Measurements from ENCODE around the gene HGFAC. TPM values are rescaled to one million over a fixed set of nuclear protein-coding genes. Genes with fewer than 3 reads are reported as not detected.

HGFAC gene
- total RNA-seq, 1 donor from 2014 or later = not detected

- TF ChIP-seq POLR2AphosphoS5 (IDR thresholded peaks at IDR 0.05; ENCODE audit: insufficient read depth in 1 of 2, low read depth in 1 of 2) (no peak), CTCF (IDR thresholded peaks at IDR 0.05) (no peak), POLR2A (IDR thresholded peaks at IDR 0.05) (no peak)
- Histone ChIP-seq H3K4me3 (no peak overlapping the region), H3K9me3 (no peaks in the 10 kb centered on the region), H3K36me3 (no peaks in the 10 kb centered on the region), H3K27ac (no peak overlapping the region), H3K27me3 (no peaks in the 10 kb centered on the region), H3K4me1 (no peaks in the 10 kb centered on the region)
- no peak for DNase-seq (ENCODE audit: extremely low spot score in 2 of 2)
- intact Hi-C loops (cut with DNase I) = no loop called here
Observed at GRCh38 chr4:3399277-3400194, 42.2 kb upstream of the HGFAC start.

GRCh38 chr4:3401436-3402171, 40.2 kb upstream of the HGFAC start:
- Histone ChIP-seq H3K4me3 (no peak overlapping the region), H3K4me1 (no peaks in the 10 kb centered on the region), H3K27me3 (no peaks in the 10 kb centered on the region), H3K27ac (no peak overlapping the region), H3K9me3 (no peaks in the 10 kb centered on the region), H3K36me3 (no peaks in the 10 kb centered on the region)
- intact Hi-C loops (cut with DNase I) = no loop called here
- no peak for DNase-seq (ENCODE audit: extremely low spot score in 2 of 2)
- TF ChIP-seq POLR2AphosphoS5 (IDR thresholded peaks at IDR 0.05; ENCODE audit: insufficient read depth in 1 of 2, low read depth in 1 of 2) (no peak), CTCF (IDR thresholded peaks at IDR 0.05) (no peak), POLR2A (IDR thresholded peaks at IDR 0.05) (no peak)

- intact Hi-C loops (cut with DNase I) = no loop called here
- H3K36me3 ChIP-seq = no peaks in the 10 kb centered on the region
Observed at GRCh38 chr4:3402491-3403347, 39.0 kb upstream of the HGFAC start.

GRCh38 chr4:3403348-3403906, 38.3 kb upstream of the HGFAC start:
- no peak for DNase-seq (ENCODE audit: extremely low spot score in 2 of 2)
- H3K4me3 ChIP-seq = no peak overlapping the region

More at GRCh38 chr4:3402491-3403347, 39.0 kb upstream of the HGFAC start:
- TF ChIP-seq POLR2A (IDR thresholded peaks at IDR 0.05) (no peak), CTCF (IDR thresholded peaks at IDR 0.05) (no peak), POLR2AphosphoS5 (IDR thresholded peaks at IDR 0.05; ENCODE audit: insufficient read depth in 1 of 2, low read depth in 1 of 2) (no peak)
- no peak overlapping the region for H3K27ac ChIP-seq
- no peaks in the 10 kb centered on the region for H3K4me1 ChIP-seq
- no peak for DNase-seq (ENCODE audit: extremely low spot score in 2 of 2)
- no peak overlapping the region for H3K4me3 ChIP-seq
- H3K9me3 ChIP-seq = no peaks in the 10 kb centered on the region
- no peaks in the 10 kb centered on the region for H3K27me3 ChIP-seq

More at GRCh38 chr4:3403348-3403906, 38.3 kb upstream of the HGFAC start:
- Histone ChIP-seq H3K27ac (no peak overlapping the region), H3K36me3 (no peaks in the 10 kb centered on the region), H3K4me1 (peaks cover 4% of the 10 kb centered on the region), H3K27me3 (no peaks in the 10 kb centered on the region), H3K9me3 (no peaks in the 10 kb centered on the region)
- intact Hi-C loops (cut with DNase I) = no loop called here
- no peak for TF ChIP-seq POLR2A (IDR thresholded peaks at IDR 0.05)
- TF ChIP-seq POLR2AphosphoS5 (IDR thresholded peaks at IDR 0.05; ENCODE audit: insufficient read depth in 1 of 2, low read depth in 1 of 2) = no peak
- no peak for TF ChIP-seq CTCF (IDR thresholded peaks at IDR 0.05)
